Measurements from ENCODE around the gene JAK3.
"Not testable (repeated sequence)": the region's sequence is repeated elsewhere in the genome, so short reads cannot be mapped to it uniquely, and the experiment has no call there.

The JAK3 gene

DNA sequence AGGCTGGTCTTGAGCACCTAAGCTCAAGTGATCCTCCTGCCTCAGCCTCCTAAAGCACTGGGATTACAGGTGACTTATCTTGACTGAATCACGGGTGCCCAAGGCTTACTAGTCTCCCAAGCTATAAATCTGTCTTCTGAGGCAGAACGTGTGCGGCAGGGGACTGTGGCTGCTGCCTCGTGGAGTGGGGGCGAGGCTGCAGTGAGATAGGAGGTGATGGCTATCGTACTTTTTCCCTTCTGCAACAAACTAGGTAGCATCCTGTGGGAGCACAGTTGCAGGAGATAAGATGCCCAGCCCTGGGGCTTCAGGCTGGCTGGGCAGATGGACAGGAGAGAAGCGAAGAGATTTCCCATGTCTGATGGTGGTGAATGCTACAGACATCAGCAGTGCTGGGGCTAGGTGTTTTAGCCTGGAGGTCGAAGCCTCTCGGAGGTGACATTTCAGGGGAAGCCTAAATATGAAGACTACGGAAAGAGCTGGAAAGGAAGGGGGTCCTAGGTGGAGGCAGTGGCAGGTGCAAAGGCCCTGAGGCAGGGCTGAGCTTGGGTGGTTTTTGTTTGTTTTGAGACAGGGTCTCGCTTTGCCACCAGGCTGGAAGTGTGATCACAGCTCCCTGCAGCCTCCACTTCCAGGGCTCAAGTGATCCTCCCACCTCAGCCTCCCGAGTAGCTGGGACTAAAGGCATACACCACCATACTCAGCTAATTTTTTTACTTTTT, 45.5 kb downstream of the JAK3 start:
- DNase-seq = no peak

DNA sequence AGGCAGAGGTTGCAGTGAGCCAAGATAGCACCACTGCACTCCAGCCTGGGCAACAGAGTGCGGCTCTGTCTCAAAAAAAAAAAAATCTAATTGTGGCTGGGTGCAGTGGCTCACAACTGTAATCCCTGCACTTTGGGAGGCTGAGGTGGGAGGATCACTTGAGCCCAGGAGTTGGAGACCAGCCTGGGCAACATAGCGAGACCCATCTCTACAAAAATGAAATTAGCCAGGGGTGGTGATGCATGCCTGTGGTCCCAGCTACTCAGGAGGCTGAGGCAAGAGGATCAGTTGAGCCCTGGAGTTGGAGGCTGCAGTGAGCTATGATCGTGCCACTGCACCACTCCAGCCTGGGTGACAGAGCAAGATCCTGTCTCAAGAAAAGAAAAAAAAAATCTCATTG, 49.2 kb downstream of the JAK3 start:
- DNase-seq = not testable (repeated sequence)

DNA sequence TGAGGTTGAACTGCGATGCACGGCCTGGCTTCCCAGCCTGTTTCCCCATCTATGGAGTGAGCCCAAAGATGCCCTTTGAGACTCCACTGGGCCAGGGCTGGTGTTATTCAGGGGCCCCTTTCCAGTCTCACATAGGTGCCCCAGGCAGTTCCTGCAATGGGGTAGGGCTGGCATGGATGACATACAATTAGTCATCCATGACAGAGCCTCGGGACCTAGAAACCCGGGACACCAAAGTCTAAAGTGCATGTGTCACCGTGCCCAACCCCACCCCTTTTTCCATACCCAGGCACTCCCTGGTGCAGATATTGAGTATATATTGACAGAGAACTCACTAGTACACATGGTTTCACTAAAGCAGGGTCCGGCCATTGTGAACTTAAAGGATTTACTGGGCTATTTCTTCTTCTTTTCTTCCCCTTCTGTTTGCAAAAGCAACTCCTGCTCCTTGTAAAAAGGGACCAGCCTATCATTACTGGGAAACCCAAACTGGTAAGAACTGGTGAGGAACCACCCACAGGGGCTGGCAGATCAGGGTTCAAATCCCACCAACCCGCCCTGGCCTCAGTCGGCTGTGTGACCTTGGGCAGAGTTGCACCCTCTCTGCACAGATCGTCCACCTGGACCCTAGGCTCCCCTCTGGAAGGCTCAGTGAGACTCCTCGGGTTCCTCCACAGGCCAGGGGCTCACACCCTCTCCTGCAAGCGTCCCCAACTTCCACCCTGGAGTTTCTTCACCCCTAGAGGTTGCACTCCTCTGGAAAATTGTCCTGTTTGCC, 50.2 kb downstream of the JAK3 start:
- DNase-seq = peak; percentile 85

DNA sequence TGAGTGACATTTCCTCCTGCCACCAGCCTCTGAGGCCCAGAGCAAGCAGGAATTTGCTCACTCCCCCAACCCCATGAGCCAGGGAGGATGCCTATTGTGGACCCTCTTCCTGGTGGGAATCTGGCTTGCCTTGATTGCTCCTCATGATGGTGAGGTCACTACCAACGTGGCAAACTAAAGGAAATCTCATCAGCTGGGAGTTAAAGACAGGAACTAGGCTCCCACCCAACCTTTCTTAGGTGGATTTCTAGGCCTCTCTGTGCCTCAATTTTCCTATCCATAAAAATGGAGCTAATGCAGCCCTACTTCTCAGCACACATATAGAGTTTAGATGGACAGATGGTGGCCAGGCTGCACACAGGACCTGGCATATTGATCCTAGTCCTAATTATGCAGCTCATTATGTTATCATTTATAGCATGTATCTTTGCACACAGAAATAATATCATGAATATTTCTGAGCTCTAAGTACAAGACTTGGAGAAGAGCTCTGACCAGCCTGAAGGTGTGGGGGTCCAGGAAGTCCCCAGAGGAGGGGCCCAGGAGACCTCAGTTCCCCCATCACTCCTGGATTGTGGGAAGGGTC, 50.9 kb downstream of the JAK3 start:
- DNase-seq = no peak

DNA sequence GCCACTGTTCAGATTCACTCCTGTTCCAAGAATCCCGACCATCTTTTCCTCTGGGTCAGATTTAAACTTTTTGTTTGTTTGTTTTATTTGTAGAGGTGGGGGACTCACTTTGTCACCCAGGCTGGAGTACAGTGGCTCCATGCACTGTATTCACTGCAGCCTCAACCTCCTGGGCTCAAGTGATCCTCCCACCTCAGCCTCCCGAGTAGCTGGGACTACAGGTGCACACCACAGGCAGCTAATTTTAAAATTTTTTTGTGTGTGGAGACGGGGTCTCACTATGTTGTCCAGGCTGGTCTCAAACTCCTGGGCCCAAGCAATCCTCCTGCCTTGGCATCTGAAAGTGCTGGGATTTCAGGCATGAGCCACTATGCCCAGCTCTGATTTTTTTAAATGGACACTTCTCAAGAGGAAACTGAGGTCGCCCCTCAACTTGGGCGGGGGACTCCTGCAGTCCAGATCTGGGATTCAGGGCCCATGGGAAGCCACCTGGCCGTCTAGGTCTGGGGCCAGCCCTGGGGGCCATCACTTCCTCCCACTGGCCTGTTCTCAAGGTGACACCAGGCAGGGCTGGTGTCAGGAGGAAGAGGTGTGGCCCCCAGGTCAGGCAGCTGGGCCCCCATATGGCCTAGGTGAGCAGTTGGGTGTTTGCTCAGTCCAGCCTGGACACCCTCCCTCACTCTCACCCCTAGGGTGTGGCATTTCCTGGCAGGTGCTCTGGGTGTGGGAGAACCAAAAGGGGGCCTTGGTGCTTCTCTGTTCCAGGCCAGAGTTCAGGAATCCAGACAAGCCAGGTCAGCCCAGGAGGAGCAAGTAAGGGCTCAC, 51.6 kb downstream of the JAK3 start:
- DNase-seq = no peak

DNA sequence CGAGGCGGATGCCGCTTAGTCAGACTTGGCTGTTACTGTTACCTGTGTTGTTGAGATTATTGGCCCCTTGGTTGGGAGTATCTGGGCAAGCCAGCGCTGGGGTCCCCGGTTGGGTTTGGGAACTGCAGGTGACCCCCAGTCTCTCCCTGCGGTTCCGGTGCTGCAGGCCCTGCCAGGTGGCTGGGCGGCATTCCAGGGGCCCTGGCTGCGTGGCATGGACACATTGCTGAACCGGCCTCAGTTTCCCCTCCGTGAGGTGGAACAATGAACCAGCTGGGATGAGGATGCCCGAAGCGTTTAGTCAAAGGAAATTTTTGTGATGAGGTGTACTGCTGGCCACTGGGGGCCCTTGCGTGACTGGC, 52.3 kb downstream of the JAK3 start:
- DNase-seq = no peak

DNA sequence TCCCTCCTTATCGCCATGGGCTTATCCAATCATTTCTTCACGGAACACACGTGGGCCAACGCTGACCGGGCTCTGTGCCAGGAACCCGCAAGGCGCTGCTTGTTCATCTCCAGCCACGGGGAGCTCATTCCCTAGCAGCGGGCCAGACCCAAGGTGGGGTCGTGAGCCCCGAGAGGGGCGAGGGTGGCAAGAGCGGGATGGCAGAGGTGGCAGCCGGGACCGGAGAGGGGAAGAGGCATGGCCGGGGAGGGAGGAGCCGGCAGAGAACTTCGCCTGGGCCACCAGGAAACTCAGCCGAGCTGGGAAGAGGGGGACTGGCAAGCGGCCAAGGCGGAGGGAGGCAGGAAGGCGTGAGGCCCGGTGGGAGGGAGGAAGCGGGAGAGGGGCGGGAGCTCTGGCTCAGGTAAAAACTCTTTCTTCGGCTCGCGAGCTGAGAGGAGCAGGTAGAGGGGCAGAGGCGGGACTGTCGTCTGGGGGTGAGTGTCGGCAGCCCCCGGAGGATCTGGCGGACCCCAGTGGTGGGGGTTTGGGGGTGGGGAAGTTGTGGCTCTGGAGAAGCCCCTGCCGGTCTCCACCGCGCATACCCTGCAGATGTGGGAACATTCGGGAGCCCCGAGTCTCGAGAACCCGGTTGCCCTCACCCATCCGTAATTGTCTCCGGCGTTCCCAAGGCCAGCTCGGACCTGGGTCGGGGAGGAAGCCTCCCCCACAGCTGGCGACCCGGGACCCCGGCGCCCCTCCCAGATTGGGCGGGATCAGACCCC, 52.9 kb downstream of the JAK3 start, which contains the start of gene B3GNT3:
TSS of gene B3GNT3 (plus strand) at position 408 of the 764 bp plus-strand sequence. CDS start 12,670 bp downstream, outside the sequence.
- DNase-seq = peak; percentile 48

DNA sequence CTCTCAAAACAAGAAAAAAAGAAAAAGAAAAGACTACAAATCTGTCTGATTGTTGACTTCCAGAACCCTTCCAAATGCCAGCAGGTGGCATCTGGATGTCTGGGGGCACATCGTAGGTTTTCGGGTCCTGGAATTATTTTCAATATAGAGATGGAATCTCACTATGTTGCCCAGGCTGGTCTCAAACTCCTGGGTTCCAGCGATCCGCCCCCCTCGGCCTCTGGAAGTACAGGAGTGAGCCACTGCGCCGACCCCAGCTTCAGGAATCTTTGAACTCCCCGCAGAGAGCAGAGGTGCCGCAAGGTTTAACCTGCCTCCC, 53.4 kb downstream of the JAK3 start:
- no peak for DNase-seq

DNA sequence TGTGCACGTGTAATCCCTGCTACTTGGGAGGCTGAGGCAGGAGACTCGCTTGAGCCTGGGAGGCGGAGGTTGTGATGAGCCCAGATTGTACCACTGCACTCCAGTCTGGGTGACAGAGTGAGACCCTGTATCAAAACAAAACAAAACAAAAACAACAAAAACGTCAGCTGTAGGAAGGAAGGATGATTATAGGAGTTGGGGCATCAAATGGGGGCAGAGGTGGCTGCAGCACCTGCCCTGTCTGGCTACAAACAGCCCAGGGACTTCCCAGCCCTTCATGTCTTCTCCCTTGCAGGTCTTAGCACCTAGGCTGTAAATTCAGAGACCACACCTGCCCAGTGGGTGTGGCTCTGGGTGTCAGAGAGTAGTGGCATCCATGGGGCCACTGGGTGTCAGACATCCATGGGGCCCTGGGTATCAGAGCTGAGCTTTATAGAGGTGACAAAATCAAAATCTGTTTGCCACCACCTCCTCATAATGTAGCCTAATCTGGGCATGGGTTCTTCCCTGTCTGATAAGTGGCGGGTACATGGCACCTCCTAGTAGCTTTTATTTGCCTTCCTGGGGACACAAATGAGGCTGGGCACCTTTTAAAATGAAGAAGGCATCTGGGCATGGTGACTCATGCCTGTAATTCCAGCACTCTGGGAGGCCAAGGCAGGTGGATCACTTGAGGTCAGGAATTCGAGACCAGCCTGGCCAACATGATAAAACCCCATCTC, 57.6 kb downstream of the JAK3 start:
- no peak for DNase-seq

DNA sequence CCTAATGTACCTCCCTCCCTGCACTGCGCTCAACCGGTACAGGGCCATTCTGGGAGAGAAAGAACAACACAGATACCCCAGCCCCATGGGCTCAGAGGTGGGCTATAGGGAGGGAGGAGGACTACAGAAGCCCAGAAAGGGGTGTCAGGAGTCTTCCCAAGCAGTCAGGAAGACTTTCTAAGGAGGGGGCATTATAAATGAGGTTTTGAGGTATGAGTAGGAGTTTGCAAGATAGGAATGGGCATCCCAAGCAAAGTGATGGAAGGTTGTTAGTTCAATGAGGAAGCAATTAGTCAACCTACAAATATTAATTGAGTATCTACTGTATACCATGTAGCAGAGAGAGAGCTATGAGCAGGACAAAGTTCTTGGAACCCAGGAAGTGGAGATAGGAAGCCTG, 59.1 kb downstream of the JAK3 start:
- no peak for DNase-seq

DNA sequence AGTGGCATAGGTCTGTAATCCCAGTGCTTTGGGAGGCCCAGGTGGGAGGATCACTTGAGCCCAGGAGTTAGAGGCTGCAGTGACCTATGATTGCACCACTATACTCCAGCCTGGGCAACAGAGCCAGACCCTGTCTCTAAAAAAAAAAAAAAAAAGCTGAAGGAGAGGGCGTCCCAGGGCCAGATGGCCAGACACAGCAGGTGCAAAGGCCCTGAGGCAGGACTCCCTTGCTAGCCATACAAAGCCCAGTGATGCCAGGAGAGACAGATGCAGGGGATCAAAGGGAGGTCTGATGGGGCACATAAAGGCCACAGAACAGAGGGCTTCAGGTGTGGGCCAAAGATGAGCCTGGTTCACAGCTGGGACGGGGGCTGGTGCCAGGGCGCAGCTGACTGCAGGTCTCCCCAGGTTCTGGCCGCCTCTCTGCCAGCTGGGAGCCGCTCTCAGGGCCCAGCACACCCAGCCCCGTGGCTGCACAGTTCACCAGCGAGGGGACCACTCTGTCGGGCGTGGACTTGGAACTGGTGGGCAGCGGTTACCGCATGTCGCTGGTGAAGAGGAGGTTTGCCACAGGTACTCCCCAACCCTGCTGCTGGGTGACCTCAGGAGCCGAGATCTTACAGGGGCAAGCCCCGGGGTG, 60.4 kb downstream of the JAK3 start:
- no peak for DNase-seq

DNA sequence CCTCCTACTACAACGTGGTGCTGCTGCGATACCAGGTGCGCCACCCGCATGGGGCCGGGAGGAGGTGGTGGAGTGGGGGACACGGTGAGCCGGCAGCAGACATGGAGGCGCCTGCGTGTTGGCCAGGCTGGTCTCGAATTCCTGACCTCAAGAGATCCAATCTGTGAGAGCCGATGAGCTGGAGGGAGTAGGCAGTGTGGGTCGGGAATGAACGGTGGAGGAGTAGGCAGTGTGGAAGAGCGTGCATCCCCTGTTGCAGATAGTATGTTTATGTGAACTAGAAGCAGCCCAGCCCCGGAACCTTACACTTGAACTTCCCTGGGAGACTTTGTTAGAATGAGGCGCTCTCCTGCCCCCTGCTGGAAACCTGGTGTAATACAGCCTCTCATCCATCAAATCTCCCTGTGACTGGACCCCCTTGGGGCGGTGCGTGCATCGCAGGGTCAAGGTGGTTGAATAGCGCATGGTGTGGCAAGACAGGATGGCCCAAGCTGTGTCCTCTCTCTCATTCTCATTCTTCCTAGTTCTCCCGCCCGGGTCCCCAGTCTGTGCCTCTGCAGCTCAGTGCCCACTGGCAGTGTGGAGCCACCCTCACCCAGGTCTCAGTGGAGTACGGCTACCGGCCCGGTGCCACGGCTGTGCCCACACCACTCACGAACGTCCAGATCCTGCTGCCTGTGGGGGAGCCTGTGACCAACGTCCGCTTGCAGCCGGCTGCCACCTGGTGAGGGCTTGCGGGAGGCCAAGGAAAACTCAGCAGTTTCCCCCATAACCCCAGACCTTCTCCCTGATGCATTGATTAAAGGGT, 63.4 kb downstream of the JAK3 start:
- DNase-seq = peak; percentile 82

DNA sequence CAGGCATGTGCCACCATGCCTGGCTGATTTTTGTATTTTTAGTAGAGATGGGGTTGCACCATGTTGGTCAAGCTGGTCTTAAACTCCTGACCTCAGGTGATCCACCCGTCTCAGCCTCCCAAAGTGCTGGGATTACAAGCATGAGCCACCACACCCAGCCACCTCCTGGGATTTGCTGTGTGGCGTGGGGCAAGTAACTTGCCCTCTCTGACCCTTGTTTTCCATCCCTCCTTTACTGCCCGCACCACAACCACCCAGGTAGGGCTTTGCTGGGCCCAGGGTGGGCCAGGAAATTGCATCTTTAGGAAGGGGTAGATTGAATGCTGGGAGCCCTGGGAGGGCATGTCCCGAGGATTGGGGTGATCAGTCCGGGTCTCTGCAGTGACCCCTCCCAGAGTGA, 64.1 kb downstream of the JAK3 start:
- not testable (repeated sequence) for DNase-seq

DNA sequence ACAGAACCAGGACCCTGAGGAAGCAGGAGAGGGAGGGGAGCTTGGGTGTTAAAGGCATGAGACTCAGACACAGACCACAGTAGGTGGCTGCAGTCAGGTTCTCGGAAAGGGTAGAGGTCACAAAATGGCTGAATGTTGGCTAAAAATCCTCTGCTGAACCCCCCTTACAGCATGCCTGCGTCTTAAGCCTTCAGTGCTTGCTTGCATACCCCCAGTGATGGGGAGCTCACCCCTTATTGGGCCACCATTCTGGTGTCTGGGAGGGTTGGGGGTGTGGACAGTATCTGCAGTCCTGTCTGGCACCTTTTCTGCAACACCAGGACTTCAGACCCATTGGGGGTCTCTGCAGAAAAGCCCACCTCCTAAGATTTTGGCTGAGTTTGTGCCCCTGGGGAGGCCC, 67.0 kb downstream of the JAK3 start:
- DNase-seq = no peak

DNA sequence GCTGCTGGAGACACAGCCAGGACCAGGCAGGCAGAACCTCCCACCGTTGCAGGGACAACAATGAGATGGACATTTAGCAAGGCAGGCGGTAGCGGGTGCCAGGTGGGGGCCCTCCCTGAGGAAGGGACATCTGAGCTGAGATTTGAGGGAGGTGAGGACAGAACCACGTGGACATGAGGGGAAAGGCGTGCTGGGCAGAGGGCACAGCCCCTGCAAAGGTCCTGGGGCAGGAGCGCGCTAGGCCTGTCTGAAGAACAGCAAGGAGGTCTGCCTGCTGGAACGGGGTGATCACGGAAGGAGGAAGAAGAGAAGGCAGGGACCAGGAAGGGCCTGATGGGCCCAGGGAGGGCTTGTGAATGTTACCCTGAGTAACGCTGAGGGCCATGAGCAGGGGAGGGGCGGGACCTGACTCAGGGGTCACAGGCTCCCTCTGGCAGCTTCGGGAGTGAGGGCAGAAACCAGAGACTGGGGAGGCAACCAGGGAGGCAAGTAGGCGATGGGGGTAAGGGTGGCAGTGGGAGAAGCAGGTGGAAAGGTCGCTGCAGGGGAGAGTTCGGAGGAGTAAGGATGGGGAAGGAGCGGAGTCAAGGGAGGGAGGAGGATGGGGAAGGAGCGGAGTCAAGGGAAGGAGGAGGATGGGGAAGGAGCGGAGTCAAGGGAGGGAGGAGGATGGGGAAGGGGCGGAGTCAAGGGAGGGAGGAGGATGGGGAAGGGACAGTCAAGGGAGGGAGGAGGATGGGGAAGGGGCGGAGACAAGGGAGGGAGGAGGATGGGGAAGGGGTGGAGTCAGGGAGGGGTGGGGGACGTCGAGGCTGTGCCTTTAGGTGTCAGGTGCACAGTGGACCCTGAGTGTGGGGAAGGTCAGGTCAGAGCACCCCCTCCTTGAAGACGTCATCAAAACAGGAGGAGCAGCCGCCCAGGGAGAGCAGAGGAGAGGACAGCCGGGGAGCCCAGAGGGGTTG, 68.5 kb downstream of the JAK3 start:
- no peak for DNase-seq

DNA sequence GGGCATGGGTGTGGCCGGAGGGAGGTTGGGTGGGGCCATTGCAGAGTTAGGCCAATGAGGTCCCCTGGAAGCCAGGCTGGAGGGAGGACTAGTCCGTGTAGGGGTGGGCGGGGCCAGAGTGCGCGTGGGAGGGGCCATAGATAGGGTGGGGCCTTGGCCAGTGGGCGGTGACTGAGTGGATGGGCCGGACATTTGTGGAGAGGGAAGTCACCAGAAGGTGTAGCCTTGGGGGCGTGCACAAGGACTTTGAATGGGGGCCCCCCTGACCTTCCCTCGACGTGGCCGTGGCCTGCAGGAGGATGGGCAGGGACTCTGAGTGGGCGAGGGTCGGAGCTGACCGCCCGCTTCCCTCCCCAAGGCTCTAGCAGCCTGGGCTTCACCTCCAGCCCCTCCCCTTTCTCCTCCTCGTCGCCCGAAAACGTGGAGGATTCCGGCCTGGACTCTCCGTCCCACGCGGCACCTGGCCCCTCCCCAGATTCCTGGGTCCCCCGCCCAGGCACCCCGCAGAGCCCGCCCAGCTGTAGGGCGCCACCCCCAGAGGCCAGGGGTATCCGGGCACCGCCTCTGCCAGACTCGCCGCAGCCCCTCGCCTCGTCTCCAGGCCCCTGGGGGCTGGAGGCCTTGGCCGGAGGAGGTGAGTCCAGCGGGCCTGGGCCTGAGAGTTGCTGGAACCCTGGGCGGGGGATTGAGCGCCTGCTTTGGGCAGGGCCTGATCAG, 69.4 kb downstream of the JAK3 start:
- peak; percentile 69 for DNase-seq

DNA sequence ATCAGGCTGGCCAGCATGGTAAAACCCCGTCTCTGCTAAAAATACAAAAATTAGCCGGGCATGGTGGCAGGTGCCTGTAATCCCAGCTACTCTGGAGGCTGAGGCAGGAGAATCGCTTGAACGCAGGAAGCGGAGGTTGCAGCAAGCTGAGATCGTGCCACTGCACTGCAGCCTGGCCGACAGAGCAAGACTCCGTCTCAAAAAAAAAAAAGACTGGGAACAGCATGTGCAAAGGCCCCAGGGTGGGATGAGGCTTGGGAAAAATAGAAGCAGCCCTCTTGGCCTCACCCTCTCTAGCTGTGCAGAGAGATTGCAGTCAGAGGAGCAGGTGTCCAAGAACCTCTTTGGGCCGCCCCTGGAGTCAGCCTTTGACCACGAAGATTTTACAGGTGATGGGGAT, 69.9 kb downstream of the JAK3 start:
- DNase-seq = not testable (repeated sequence)

DNA sequence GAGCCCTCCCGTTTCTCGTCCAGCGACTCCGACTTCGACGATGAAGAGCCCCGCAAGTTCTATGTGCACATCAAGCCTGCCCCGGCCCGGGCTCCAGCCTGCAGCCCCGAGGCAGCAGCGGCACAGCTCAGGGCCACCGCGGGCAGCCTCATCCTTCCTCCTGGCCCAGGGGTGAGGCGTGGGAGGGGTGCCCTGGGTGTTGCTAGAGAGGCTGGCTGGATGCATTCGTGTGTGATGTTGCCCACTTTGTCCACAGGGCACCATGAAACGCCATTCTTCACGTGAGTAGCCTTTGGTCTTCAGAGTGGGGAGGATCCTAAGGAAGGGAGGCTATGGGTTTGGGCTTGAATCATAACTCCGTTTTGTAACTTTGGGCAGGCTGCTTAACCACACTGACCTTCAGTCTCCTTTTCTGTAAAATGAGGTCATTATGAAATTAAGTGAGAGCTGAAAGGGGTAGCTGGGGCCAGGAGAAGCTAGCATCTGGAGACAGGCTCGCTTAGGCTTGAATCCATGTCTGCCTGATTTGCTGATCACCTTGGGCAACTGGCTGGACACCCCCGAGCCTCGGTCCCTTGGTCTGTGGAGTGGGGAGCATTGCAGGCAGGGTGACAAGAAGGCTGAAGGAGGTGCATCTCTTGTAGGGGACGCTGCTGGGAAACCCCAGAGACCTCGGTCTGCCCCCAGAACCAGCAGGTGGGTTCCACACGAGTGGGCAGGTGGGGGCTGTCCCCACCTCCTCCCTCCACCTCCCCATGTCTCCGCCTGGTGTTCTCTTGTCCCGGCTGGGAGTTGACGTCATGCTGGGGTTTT, 71.6 kb downstream of the JAK3 start:
- no peak for DNase-seq

All from stimulated activated CD4-positive, alpha-beta T cell treated with anti-CD3 and anti-CD28 coated beads, Interleukin-15, amount 100 ng/mL, for 24 hours (primary cell).